PC-3 (cell line): ENCODE results near the gene PHF12. TPM values are rescaled to one million over a fixed set of nuclear protein-coding genes. Genes with fewer than 3 reads are reported as not detected.

Experiments used
- ATAC-seq: fragments of 200-7000 bp; cut with Tn5 transposase; 2 replicates; pipeline ENCODE4 v1.9.1; 2020; ENCODE audit warnings: mild to moderate bottlenecking, moderate library complexity
- BruUV-seq: library from RNA; stranded (reverse); fragments of 400-500 nt; replicated peaks from 2 replicates; lab custom pipeline; 2021; lab: Mats Ljungman, UMichigan
- CTCF ChIA-PET: fragments of 300-600 bp; sonication (Branson Sonifier 250); formaldehyde crosslinking; loops from one replicate; lab custom pipeline; 2022; ENCODE audit warnings: antibody characterized with exemption; lab: Charles Lee
- POLR2A ChIA-PET: fragments of 300-600 bp; sonication (Branson Sonifier 250); formaldehyde crosslinking; loops from one replicate; lab custom pipeline; 2022; ENCODE audit warnings: antibody characterized with exemption; ENCODE audit not compliant: unreplicated experiment; lab: Charles Lee
- DNase-seq: peaks from one replicate; pipeline ENCODE4 v3.0.0-alpha.2; 2015
- H2AFZ ChIP-seq: fragments of 300-600 bp; sonication (generic); 2 replicates; pipeline ENCODE4 v1.6.0; 2016; ENCODE audit warnings: antibody characterized with exemption, low read length
- H3F3A ChIP-seq: fragments of 300-600 bp; sonication (generic); one replicate; pipeline ENCODE4 v1.6.0; 2017; ENCODE audit warnings: antibody characterized with exemption, low read length, control low read depth, mild to moderate bottlenecking; ENCODE audit not compliant: unreplicated experiment
- H3K27ac ChIP-seq: fragments of 300-600 bp; sonication (generic); 2 replicates; pipeline ENCODE4 v1.5.1; 2016; ENCODE audit warnings: mild to moderate bottlenecking, low read length
- H3K27me3 ChIP-seq: fragments of 300-600 bp; sonication (generic); 2 replicates; pipeline ENCODE4 v1.6.1; 2016; ENCODE audit warnings: low read length, mixed read lengths
- H3K36me3 ChIP-seq: fragments of 300-600 bp; sonication (generic); 2 replicates; pipeline ENCODE4 v1.6.1; 2016; ENCODE audit warnings: low read depth, mixed run types, low read length, mixed read lengths
- H3K4me1 ChIP-seq: fragments of 300-600 bp; sonication (generic); 2 replicates; pipeline ENCODE4 v1.5.1; 2016; ENCODE audit warnings: low read length; ENCODE audit not compliant: insufficient read depth
- H3K4me2 ChIP-seq: fragments of 300-600 bp; sonication (generic); 2 replicates; pipeline ENCODE4 v1.6.0; 2016; ENCODE audit warnings: low read length
- H3K4me3 ChIP-seq: fragments of 300-600 bp; sonication (generic); 2 replicates; pipeline ENCODE4 v1.5.1; 2016; ENCODE audit warnings: mild to moderate bottlenecking, low read length, mixed read lengths
- H3K79me2 ChIP-seq: fragments of 300-600 bp; sonication (generic); 2 replicates; pipeline ENCODE4 v1.6.1; 2017; ENCODE audit warnings: low read length, mixed read lengths
- H3K9ac ChIP-seq: fragments of 300-600 bp; sonication (generic); 2 replicates; pipeline ENCODE4 v1.6.0; 2016; ENCODE audit warnings: mild to moderate bottlenecking, low read length
- H3K9me2 ChIP-seq: fragments of 300-600 bp; sonication (generic); replicated peaks from 2 replicates; pipeline ENCODE4 v1.6.1; 2016; ENCODE audit warnings: mixed run types, low read length, mixed read lengths
- H3K9me3 ChIP-seq: fragments of 300-600 bp; sonication (generic); 2 replicates; pipeline ENCODE4 v1.6.1; 2016; ENCODE audit warnings: low read length, mixed read lengths
- H4K20me1 ChIP-seq: fragments of 300-600 bp; sonication (generic); 2 replicates; pipeline ENCODE4 v1.6.1; 2016; ENCODE audit warnings: low read length, mixed read lengths
- CTCF ChIP-seq: fragments of 300-600 bp; sonication (generic); conservative IDR thresholded peaks from 2 replicates; pipeline ENCODE4 v1.5.1; 2017; ENCODE audit warnings: antibody characterized with exemption, low read depth, mild to moderate bottlenecking, low read length
- EZH2 ChIP-seq: fragments of 300-600 bp; sonication (generic); IDR thresholded peaks from one replicate; pipeline ENCODE4 v1.6.1; 2017; ENCODE audit warnings: antibody characterized with exemption, mild to moderate bottlenecking, low read length; ENCODE audit not compliant: unreplicated experiment
- EZH2phosphoT487 ChIP-seq: fragments of 300-600 bp; sonication (generic); IDR thresholded peaks from 2 replicates; pipeline ENCODE4 v1.6.1; 2018; ENCODE audit warnings: mild to moderate bottlenecking, antibody characterized with exemption, low read length, borderline replicate concordance
- intact Hi-C: fragments of 100-400 bp; cut with micrococcal nuclease; formaldehyde crosslinking; loops from 2 replicates; pipeline ENCODE4 v1.9.0; 2023
- total RNA-seq: library from RNA; depleted of rRNA; stranded (reverse); fragments of >200 nt; gene quantifications from 2 replicates; pipeline ENCODE4 v1.2.3, GENCODE V29; 2014

PHF12 gene
- total RNA-seq, 1 experiment from 2014 or later = 25.0 TPM

GRCh38 chr17:28951991-28952975 is 965 bp upstream of the PHF12 start:
- DNase-seq = peak; percentile 97
- TF ChIP-seq CTCF (no peak), EZH2phosphoT487 (no peak), EZH2 (no peak)
- peak overlapping the region; percentile 82 for H3K4me3 ChIP-seq
- H3K9me2 ChIP-seq = no peaks in the 10 kb centered on the region
- H3F3A ChIP-seq = no peaks in the 10 kb centered on the region
- CTCF ChIA-PET = interaction anchor here (0.9 to 1.2 kb wide), 3 partner anchors 55 to 226 kb away, joined by 3 to 6 read pairs (median 5); partner anchors contain the start of genes FLOT2 and TLCD1
- peak; percentile 77 for ATAC-seq
- no peaks in the 10 kb centered on the region for H3K9me3 ChIP-seq
- peak overlapping the region; percentile 96 for H3K9ac ChIP-seq
- POLR2A ChIA-PET = interaction anchor here (0.6 to 1.0 kb wide), 5 partner anchors 12 to 440 kb away, joined by 3 to 12 read pairs (median 4); partner anchors contain the start of gene RPL23A
- H3K4me2 ChIP-seq = peak overlapping the region; percentile 100
- no peaks in the 10 kb centered on the region for H4K20me1 ChIP-seq
- H3K27me3 ChIP-seq = no peaks in the 10 kb centered on the region
- peak overlapping the region; percentile 97 for H3K27ac ChIP-seq
- BruUV-seq = TSS peak; percentile 94
- peaks cover 22% of the 10 kb centered on the region for H3K4me1 ChIP-seq
- H3K36me3 ChIP-seq = no peaks in the 10 kb centered on the region
- H2AFZ ChIP-seq = peak overlapping the region; percentile 90
- intact Hi-C loops = loop anchor here (2.0 kb wide), 1 partner anchor 225 kb away; the partner anchor contains the start of gene TLCD1
- H3K79me2 ChIP-seq = peaks cover 36% of the 10 kb centered on the region

GRCh38 chr17:28950752-28951427 is 428 bp downstream of the PHF12 start:
- H3K4me3 ChIP-seq = peak overlapping the region; percentile 91
- H3K79me2 ChIP-seq = peaks cover 47% of the 10 kb centered on the region
- H3K9me3 ChIP-seq = no peaks in the 10 kb centered on the region
- peaks cover 34% of the 10 kb centered on the region for H3K4me1 ChIP-seq
- intact Hi-C loops = no loop called here
- ATAC-seq (no peak), DNase-seq (no peak)
- BruUV-seq = no TSS peak
- no peaks in the 10 kb centered on the region for H3K9me2 ChIP-seq
- no peaks in the 10 kb centered on the region for H3K36me3 ChIP-seq
- no peaks in the 10 kb centered on the region for H3K27me3 ChIP-seq
- peak overlapping the region; percentile 100 for H3K9ac ChIP-seq
- H3K4me2 ChIP-seq = peak overlapping the region; percentile 93
- H3K27ac ChIP-seq = peak overlapping the region; percentile 99
- no peaks in the 10 kb centered on the region for H3F3A ChIP-seq
- H4K20me1 ChIP-seq = no peaks in the 10 kb centered on the region
- TF ChIP-seq EZH2 (no peak), CTCF (no peak), EZH2phosphoT487 (no peak)
- ChIA-PET POLR2A (interaction anchor here (0.6 to 1.0 kb wide), 8 partner anchors 11 to 1152 kb away, joined by 3 to 12 read pairs (median 4); partner anchors contain the start of gene RPL23A), CTCF (interaction anchor here (0.7 to 1.1 kb wide), 2 partner anchors 14 to 224 kb away, joined by 3 to 6 read pairs; partner anchors contain the start of gene TLCD1)
- H2AFZ ChIP-seq = no peak overlapping the region
